GM18861 (cell line): ENCODE data around the gene NEK4.
A peak's percentile ranks its signal among the peaks of the same experiment; 100 is the strongest.

ENCODE experiments used
- ATAC-seq: cut with Tn5 transposase; IDR thresholded peaks from one replicate; pipeline ENCODE4 v1.9.1; 2021; ENCODE audit not compliant: unreplicated experiment

NEK4 gene

DNA sequence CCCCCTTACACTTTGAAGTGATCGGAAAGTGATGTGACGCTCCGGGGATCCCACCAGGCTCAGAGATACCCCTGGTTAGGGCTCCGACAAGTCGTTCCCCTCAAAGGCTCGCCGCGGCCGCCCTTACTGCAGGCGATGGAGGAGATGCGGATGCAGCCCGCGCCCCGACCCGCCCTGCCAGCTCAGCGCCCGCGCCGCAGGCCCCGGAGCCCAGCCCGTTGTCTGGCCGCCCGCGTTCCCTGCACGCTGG lies 65.4 kb downstream of the NEK4 start:
- ATAC-seq, result no peak

GRCh38 chr3:52704611-52705437 lies 65.9 kb downstream of the NEK4 start:
- ATAC-seq, result no peak

DNA sequence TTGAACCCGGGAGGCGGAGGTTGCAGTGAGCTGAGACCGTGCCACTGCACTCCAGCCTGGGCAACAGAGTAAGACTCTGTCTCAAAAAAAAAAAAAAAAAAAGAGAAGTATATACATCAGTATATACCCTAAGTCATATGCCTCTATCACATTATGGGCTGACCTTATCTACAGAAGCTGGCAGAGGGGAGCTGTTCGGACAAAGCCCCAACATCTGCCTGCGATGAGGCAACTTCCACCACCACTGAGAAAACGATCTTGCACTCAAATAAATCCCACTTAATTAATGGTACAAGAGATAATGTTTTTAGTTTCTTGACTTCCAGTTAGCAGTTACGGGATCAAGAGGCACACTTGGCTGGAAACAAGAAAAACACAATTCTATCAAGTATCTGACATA lies 67.4 kb downstream of the NEK4 start:
- no peak for ATAC-seq

DNA sequence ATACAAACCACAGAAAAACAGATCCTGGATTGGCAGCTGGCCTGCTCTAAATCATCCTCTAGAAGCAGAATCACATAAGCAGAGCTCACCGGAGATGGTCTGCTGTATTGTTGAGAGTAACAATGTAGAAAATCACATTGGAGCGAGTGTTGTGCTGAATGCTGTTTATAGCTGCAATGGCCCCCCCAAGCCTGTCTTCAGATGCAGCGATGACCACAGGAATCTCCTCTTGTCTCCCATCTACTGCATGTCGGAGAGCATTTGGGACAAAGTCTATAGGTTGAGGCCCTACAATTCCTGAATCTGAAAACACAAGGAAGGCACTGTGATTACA lies 73.1 kb downstream of the NEK4 start:
- ATAC-seq, result no peak

DNA sequence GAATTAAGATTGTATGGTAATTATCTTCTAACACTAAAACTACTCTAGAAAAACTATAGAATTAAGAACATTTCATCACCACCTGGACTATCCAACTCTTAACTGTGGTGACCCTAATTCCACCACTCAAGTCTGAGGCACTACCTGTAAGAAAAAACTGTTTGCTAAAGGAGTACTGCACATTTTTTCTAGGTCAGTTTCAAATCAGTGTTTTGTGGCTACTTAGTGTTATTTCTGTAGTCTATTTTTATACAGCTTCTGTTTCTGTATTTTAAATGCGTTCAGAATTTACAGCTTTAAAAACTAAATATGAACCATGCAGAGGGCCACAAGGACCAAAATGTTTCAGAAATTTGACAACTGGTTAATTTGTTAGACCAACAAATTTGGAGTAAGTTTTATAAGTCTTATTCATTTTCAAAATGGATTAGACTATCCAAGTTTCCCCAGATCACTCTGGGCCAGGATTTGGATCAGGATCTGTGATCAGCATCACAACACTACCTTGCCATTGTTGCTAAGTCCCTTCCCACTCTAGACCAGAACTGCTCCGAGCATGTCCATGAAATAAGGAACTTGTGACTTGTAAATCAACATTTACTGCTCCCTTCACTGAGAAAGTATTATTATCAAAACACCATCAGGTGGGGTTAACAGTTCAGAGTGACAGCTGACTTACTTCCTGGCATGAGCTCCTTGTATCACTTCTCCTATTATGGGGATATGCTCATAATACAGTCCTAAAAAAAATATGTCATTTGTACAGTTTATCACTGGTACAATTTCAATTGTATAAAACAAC lies 73.7 kb downstream of the NEK4 start:
- ATAC-seq, result no peak

DNA sequence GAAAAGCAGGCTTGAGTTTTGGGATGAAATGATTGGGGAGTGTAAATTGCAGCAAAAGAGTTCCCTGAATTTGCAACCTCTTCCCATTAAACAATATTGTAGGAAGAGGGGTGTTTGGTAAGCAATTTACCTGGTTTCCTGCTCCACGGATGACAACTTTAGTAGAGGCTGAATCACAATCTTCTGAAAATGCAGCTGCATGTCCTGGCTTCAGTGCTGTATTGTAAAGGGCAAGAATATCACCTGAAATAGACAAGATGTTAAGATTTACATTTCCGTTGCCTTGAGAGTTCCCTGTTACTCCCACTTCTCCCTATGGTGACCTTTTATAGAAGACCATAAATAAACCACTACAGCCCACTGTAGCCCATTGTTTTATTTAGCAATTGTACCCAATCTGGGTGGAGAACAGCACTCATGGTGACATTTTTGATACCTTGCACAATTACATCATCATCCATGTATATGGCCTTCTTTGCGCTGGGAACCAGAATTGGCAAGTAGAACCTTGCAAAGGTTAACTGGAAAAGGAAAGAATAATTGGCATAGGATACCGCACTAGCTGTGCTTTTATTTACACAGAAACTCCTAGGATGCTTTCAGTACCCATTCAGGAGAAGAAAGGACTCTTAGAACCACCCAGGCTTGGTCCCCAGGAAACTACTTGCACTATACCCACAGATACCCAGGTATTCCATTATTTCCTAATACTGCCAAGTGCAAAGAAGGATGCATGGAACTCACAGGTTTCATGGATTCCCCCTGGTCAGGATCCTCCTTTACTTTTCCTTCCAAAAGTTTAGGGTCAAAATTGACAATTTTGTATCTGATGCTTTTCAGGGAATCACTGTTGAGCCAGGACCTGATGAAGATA lies 74.7 kb downstream of the NEK4 start:
- ATAC-seq, result no peak

DNA sequence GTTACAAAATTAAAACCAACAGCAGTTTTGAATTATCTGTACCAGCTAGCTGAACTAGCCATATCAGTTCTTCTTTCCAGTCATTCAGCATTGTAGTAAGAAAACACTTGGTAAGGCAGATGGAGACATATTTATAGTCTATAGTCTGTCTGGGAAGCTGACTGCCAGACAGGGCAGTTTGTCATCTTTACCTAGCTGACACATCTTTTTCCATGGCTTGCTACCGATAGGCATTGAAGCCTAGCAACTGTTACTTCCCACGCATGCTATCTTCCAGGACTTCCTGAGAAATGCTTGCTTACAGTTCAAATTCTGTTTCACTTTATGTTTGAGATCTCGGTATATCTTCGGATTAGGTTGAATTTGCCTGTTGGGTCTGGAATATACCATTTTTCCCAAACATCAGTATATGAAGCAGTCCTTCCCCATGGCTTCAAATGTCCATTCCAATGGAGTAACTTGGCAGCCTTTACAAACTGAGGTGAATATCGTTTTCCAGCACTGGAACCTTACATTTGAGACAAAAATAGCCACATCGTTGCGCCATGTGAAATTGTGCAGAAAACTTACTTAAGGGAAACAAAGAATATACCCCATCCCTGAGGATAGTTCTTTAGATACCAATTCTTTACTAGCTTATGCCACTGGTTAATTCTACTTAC lies 76.1 kb downstream of the NEK4 start:
- no peak for ATAC-seq

- no peak for ATAC-seq
These were observed 77.7 kb downstream of the NEK4 start for GRCh38 chr3:52693071-52693470.

GRCh38 chr3:52690560-52690959 lies 80.2 kb downstream of the NEK4 start:
- no peak for ATAC-seq

GRCh38 chr3:52689151-52689550 lies 81.6 kb downstream of the NEK4 start:
- no peak for ATAC-seq

GRCh38 chr3:52688266-52688665 lies 82.5 kb downstream of the NEK4 start:
- ATAC-seq, result no peak

DNA sequence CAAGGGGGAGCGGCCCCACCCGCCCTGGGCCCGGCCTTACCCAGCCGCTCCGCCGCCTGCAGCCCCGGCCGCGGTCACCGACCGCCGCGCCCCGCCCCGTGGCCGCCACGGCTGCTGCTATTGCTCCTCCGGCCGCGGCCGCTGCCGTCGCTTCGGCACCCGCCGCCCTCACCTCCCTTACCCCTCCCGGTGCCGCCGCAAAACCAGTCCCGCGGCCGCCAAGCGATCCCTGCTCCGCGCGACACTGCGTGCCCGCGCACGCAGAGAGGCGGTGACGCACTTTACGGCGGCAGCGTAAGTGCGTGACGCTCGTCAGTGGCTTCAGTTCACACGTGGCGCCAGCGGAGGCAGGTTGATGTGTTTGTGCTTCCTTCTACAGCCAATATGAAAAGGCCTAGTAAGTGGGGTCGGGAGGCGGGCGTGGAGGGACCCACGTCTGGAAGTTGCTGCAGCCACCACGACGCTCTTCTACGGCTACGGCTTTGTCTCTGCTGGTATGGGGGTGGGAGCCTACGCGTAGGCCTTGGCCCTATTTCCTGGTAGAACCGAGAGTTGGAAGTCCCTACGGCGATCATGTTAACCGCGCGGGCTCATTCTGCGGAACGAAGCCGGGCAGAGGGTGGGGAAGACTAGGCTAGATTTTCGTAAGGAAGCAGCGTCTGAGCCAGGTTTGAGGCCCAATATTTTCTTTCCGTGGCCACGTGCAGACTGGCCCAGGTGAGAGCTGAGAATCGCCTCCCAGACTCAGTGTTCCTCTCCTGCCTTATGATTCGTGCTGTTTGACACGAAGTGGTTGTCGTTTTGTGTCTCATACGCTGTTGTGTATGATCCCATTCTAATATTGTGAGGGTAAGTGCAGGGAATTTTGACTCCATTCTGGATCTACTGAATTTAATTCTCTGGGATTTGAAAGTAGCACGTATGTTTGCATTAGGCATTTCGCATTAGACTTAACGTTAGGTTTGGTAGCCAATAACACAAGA lies 84.7 kb downstream of the NEK4 start, which contains the start of the genes GNL3 and PBRM1:
GNL3 (plus strand) TSS at position 324 of the 983 bp plus-strand sequence; CDS start at position 385, 61 bp downstream.
PBRM1 (minus strand) TSS at position 205 of the 983 bp plus-strand sequence.
- peak; percentile 78 for ATAC-seq

DNA sequence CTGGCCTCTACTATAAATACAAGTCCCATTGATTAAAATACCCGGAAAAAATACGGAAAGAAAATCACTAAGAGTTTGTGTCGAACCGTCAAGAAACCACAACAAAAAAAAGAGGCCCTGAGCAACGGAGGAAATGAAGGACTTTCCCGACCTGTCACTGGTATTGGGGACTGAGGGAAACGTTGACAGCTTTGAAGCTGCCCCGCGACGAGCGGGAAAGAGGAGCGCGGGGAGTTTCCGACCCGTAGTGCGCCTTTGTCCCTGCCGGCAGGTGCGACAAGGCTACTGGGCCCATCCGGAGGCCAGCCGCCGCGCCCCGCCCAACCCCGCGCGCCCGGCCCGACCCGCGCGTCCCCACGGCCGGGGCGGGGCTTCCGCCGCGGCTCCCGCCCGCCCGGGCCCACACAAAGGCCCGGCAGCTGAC lies 85.4 kb downstream of the NEK4 start:
- peak; percentile 51 for ATAC-seq

- no peak for ATAC-seq
These were observed 86.6 kb downstream of the NEK4 start for GRCh38 chr3:52684184-52684583.

DNA sequence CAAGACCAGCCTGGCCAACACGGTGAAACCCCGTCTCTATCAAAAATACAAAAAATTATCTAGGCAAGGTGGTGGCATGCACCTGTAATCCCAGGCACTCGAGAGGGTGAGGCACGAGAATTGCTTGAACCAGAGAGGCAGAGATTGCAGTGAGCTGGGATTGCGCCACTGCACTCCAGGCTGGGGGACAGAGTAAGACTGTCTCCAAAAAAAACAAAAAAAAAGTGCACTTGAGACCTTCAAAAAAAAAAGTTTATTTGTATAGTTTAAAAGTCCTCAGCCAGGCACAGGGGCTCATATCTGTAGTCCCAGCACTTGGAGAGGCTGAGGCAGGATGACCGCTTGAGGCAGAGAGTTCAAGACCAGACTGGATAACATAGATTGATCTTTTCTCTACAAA lies 87.1 kb downstream of the NEK4 start:
- no peak for ATAC-seq

GRCh38 chr3:52682016-52682415 lies 88.7 kb downstream of the NEK4 start:
- no peak for ATAC-seq

DNA sequence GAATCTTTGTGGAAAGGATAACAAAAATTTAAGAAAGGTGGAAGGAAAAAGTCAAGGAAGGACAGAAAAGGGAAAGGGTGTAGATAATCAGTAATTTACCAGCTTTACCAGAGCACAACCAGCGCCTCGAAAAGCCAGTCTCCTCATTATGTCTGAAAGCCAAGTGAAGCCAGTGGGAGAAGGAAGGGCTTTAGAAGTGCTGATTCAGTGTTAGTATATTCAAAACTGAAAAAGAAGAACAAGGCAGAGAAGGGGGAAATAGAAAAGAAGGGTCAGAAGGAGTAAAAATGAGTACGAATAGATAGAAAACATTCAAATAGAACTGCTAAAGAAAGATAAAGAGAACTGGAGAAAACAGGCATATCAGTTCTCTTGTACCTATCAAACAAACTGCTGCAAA lies 89.1 kb downstream of the NEK4 start:
- no peak for ATAC-seq

DNA sequence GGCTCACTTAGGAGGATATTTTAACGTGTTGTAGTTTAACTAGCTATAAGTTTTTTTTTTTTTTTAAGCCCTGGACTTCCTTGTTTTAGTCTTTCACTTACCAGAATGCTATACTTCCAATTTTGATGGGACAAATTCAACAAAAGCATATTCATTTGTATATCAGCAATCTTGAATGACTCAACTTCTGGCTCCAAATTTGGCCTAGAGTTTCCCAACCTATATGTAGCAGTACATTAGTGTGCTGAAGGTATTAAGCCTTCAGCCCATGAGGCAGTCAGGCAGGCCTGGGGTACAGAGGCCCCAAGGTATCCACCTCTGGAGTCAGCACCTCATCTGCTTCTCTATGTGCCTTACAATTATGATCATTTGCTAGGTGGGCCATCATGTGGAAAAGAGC lies 90.9 kb downstream of the NEK4 start:
- ATAC-seq, result no peak

DNA sequence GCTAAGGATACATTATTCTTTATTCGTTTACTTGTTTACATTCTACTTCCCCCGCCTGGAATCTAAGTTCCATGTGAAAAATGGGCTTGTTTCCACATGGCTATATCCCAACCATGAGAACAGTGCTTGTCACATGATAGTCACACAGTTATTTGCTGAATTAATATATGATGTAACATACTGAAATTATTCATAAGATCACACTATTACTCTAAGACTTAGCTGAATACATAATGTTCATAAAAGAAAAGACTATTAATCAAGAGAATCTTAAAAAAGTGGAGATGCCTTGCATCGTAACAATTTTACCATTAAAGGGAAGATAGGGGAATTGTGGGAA lies 91.6 kb downstream of the NEK4 start:
- ATAC-seq, result no peak
